Tibial nerve (tissue), 4 donors: ENCODE data around the gene ENDOV. TPM values are rescaled to one million over a fixed set of nuclear protein-coding genes. Genes with fewer than 3 reads are reported as not detected.

Experiments
- DNase-seq, 2 donors: peaks; one replicate each; pipeline ENCODE4 v3.0.0-alpha.2; 2019; ENCODE audit warnings: low spot score in 2 of 2
- H3K27ac ChIP-seq, 4 donors: fragments of 200-600 bp; sonication (generic) in 3 of 4; one replicate each; pipeline ENCODE4 v1.5.1; 2017 to 2019; ENCODE audit warnings: mild to moderate bottlenecking in 1 of 4
- H3K27me3 ChIP-seq, 2 donors: fragments of 200-600 bp; sonication (generic) in 1 of 2; one replicate each; pipeline versions ENCODE4 v1.5.1 to v1.6.0; 2017 to 2019
- H3K36me3 ChIP-seq, 3 donors: fragments of 200-600 bp; sonication (generic); one replicate each; pipeline ENCODE4 v1.5.1; 2018 to 2019
- H3K4me1 ChIP-seq, 4 donors: fragments of 200-600 bp; sonication (generic) in 3 of 4; one replicate each; pipeline ENCODE4 v1.5.1; 2017 to 2019
- H3K4me3 ChIP-seq, 4 donors: fragments of 200-600 bp; sonication (generic) in 3 of 4; one replicate each; pipeline ENCODE4 v1.5.1; 2017 to 2019; ENCODE audit warnings: mild to moderate bottlenecking in 1 of 4, moderate library complexity in 1 of 4
- H3K9me3 ChIP-seq, 4 donors: fragments of 200-600 bp; sonication (generic) in 3 of 4; one replicate each; pipeline ENCODE4 v1.5.1; 2017 to 2019
- EP300 ChIP-seq, 2 donors: sonication (generic); formaldehyde crosslinking; IDR thresholded peaks; one replicate each; pipeline ENCODE4 v1.6.1; 2017; ENCODE audit warnings: antibody characterized with exemption in 2 of 2, mild to moderate bottlenecking in 1 of 2
- POLR2A ChIP-seq, 2 donors: fragments of 450-650 bp; IDR thresholded peaks; one replicate each; pipeline ENCODE4 v1.6.1; 2017; ENCODE audit warnings: antibody characterized with exemption in 2 of 2, mild to moderate bottlenecking in 2 of 2, moderate library complexity in 2 of 2
- WGBS, 2 donors: methylation state at CpG; one replicate each; pipeline ENCODE4 v1.1.5; 2018; 5-methylcytosine and 5-hydroxymethylcytosine counted together
- total RNA-seq, 4 donors: library from RNA; depleted of rRNA; stranded (reverse); fragments of >200 nt; gene quantifications; one replicate each; pipeline ENCODE4 v1.1.0, GENCODE V29; 2016
- TF ChIP-seq, protein P1 (sequence below), 5 experiments: fragments of 200-600 bp in 3 of 5; fragments of 450-650 bp in 2 of 5; sonication (generic) in 3 of 5; IDR thresholded peaks; one replicate each; pipeline ENCODE4 v1.5.1; 2016 to 2019; ENCODE audit warnings: antibody characterized with exemption in 5 of 5, mild to moderate bottlenecking in 3 of 5, moderate library complexity in 2 of 5

The ENDOV gene
- total RNA-seq, 4 donors from 2014 or later: 9.8 to 30.3 (median 16.6) TPM

DNA sequence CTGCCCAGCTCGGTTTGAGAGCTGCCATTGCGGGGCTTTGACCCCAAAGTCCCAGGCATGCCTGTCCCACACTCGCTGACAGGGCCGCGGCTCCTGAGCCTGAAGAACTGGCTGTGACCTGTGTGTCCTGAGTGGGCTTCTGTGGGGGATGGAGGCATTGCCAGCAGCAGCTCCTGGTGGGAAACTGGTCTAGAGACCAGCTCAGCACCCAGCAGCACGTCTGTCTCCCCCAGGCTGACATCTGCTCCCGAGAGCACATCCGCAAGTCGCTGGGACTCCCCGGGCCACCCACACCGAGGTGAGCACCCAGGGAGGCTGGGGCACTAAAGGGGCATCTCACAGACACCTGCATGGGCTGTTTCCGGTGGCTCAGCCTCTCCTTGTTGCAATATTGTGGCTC lies 13.4 kb downstream of the ENDOV start:
- Histone ChIP-seq H3K27ac (no peak overlapping the region), H3K4me1 (peaks cover 0 to 9% (median 3%) of the 10 kb centered on the region in 4 donors), H3K27me3 (no peaks in the 10 kb centered on the region), H3K4me3 (no peak overlapping the region), H3K9me3 (no peaks in the 10 kb centered on the region), H3K36me3 (peaks cover 0 to 75% (median 0%) of the 10 kb centered on the region in 3 donors)
- 87 to 88% methylated on average over 6 to 12 of the region's 12 CpGs for WGBS, 2 donors
- no peak for DNase-seq
- no peak for TF ChIP-seq EP300 (IDR thresholded peaks at IDR 0.05)
- TF ChIP-seq, protein P1, sequence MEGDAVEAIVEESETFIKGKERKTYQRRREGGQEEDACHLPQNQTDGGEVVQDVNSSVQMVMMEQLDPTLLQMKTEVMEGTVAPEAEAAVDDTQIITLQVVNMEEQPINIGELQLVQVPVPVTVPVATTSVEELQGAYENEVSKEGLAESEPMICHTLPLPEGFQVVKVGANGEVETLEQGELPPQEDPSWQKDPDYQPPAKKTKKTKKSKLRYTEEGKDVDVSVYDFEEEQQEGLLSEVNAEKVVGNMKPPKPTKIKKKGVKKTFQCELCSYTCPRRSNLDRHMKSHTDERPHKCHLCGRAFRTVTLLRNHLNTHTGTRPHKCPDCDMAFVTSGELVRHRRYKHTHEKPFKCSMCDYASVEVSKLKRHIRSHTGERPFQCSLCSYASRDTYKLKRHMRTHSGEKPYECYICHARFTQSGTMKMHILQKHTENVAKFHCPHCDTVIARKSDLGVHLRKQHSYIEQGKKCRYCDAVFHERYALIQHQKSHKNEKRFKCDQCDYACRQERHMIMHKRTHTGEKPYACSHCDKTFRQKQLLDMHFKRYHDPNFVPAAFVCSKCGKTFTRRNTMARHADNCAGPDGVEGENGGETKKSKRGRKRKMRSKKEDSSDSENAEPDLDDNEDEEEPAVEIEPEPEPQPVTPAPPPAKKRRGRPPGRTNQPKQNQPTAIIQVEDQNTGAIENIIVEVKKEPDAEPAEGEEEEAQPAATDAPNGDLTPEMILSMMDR (IDR thresholded peaks at IDR 0.05): no peak
- TF ChIP-seq POLR2A (IDR thresholded peaks at IDR 0.05): no peak

DNA sequence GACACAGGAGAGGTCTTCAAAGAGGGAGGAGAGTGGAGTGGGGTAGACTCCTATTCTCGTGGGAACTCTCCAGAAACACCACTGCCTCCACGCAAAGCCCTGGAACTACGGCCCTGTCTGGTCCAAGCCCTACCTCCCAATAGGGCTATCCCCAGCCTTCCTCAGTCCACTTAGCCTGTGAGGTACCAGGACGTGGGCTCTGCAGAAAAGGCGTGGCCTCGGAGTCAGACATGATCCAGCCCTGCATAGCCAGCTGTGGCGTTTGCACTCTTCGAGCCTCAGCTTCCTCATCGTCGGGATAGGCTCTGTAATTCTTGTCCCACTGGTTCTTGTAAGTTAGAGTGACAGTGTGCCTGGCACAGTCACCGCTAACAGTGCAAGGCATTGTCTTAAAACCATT lies 13.8 kb downstream of the ENDOV start:
- DNase-seq: no peak
- WGBS, 2 donors: 84 to 87% methylated on average over 11 of the region's 11 CpGs
- no peaks in the 10 kb centered on the region for H3K27me3 ChIP-seq

DNA sequence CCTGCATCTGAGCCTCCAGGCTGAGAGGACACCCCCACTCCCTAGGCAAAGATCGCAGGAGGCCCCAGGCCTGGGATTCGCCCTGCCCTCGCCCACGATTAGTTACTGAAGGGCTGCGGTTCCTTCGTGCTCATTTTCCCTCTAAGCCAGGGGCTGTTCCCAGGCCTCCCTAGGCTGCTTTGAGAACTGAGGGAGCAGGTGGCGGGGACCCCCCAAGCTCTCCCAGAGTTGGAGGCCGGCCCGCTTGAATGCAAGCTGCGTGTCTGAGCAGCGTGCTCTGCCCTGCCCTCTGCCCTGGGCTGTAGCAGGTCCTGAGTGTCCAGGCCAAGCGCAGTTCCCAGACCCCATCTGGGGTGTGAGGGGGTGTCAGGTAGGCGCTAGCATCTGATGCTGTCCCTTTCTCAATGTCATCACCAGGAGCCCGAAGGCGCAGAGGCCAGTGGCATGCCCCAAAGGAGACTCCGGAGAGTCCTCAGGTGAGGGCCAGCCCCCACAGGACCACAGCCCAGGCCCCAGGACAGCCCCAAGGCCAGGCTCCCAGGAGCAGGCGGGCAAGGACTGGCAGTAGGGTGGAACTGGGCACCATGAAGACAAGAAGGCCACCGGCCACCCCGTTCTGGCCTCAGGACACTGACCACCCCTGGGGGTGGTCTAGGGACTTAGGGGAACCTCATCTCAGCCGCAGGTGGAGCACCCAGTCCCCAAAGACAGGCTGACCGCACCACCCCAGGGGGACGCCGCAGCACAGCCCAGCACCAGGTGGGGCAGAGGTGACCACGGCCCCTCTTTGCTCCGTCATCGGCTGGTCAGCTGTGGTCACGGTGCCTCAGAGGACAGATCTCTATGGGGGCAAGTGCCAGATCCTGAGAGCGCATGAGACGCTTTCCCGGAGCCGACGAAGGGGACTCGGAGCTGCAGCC lies 14.6 kb downstream of the ENDOV start:
- Histone ChIP-seq H3K4me3 (no peak overlapping the region), H3K4me1 (peaks cover 0 to 9% (median 3%) of the 10 kb centered on the region in 4 donors), H3K36me3 (peaks cover 0 to 74% (median 0%) of the 10 kb centered on the region in 3 donors), H3K27ac (no peak overlapping the region), H3K9me3 (no peaks in the 10 kb centered on the region), H3K27me3 (no peaks in the 10 kb centered on the region)
- WGBS, 2 donors: 87 to 91% methylated on average over 23 to 26 of the region's 33 CpGs
- TF ChIP-seq, protein P1 (IDR thresholded peaks at IDR 0.05): no peak
- TF ChIP-seq POLR2A (IDR thresholded peaks at IDR 0.05) (no peak), EP300 (IDR thresholded peaks at IDR 0.05) (no peak)
- no peak for DNase-seq

More for the DNA sequence above, 13.8 kb downstream of the ENDOV start:
- no peaks in the 10 kb centered on the region for H3K9me3 ChIP-seq
- H3K4me1 ChIP-seq: peaks cover 0 to 9% (median 3%) of the 10 kb centered on the region in 4 donors
- no peak for TF ChIP-seq EP300 (IDR thresholded peaks at IDR 0.05)
- H3K4me3 ChIP-seq: no peak overlapping the region
- no peak overlapping the region for H3K27ac ChIP-seq
- H3K36me3 ChIP-seq: peaks cover 0 to 74% (median 0%) of the 10 kb centered on the region in 3 donors

DNA sequence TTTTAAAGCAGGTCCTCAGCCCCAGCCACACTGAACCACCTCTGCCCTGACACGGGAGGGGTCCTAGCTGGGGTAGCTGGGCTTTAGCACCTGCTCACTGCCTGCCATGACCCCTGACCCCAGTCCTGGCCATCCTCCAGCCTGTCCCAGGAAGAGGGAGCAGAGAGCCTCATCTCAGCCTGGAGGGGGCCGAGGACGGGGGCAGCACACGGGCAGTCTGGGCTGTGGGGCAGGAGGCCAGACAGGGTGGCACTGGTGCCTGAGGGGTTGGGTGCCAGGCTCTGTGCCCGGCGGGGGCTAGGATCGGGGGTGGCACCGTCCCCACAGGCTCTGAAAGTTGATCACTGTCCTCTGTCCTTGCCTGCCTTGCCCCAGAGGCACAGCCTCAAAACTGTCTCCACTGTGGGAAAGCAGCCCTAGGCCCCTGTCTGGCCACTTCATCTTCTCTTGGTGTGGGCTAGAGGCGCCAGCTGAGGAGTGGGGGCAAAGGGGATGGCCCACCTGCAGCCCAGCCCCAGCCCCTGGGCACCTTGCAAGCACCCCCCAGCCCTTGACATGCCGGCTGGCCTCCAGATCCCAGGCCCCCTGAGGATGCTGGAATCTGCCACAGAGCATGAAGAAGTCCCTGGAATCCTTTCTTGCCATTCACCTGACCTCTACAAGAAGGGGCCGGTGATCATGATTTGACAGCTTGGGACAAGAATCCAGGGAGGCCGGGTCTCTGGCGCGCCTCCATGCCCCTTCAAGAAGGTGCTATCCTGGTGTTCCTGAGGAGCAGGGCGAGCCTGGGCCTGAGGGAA lies 15.7 kb downstream of the ENDOV start:
- H3K9me3 ChIP-seq: no peaks in the 10 kb centered on the region
- no peak overlapping the region for H3K27ac ChIP-seq
- no peak for DNase-seq
- 84 to 85% methylated on average over 12 to 15 of the region's 15 CpGs for WGBS, 2 donors
- H3K4me3 ChIP-seq: no peak overlapping the region
- peaks cover 0 to 67% (median 0%) of the 10 kb centered on the region in 3 donors for H3K36me3 ChIP-seq
- TF ChIP-seq EP300 (IDR thresholded peaks at IDR 0.05) (no peak), POLR2A (IDR thresholded peaks at IDR 0.05) (no peak)
- TF ChIP-seq, protein P1 (IDR thresholded peaks at IDR 0.05): no peak
- no peaks in the 10 kb centered on the region for H3K27me3 ChIP-seq
- peaks cover 0 to 9% (median 3%) of the 10 kb centered on the region in 4 donors for H3K4me1 ChIP-seq

DNA sequence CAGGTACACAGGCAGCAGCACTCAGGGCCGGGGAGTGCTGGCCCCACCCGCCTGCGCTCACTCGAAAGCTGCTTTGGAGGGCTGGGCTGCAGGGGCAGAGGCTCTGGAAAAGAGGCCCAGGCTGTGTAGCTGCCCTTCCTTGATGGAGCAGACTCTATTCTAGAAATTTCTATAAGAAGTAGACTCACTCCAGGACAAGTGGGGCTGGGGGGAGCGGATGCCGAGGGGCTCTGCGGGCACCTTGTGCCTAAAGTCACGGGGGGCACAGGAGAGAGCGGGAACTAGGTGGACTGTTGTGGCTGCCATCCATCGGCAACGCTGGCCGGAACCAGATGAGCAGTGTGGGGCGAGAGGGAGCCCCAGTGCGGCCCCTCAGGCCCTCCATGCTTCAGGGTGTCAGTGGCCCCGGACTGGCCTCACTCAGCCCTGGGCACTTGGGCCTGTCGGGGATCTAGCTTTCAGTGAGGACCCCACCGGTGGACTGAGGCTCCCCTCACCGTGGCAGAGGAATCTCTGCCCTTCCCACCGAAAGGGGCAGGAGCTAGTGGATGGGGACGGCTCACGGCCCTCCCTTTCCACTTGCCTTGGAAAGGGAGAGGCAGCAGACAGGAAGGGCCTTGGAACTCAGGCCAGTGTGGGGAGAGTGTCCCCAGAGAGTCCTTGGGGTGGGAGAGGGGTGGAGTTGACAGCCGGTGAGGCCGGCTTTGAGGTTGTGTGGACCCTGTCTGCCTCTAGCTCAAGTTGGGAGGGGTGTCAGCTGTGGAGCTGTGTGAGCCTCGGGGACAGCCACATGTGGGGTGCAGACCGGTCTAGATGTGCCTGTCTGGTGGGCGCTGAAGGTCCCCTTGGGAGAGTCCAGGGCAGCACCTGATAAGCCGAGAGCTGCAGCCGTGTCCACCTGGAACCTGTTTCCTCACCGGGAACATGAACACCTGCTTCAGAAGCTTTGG lies 16.6 kb downstream of the ENDOV start:
- Histone ChIP-seq H3K9me3 (no peaks in the 10 kb centered on the region), H3K4me3 (no peak overlapping the region), H3K36me3 (peaks cover 0 to 62% (median 0%) of the 10 kb centered on the region in 3 donors), H3K27ac (no peak overlapping the region), H3K4me1 (peaks cover 0 to 8% (median 3%) of the 10 kb centered on the region in 4 donors), H3K27me3 (no peaks in the 10 kb centered on the region)
- TF ChIP-seq, protein P1 (IDR thresholded peaks at IDR 0.05): no peak
- TF ChIP-seq POLR2A (IDR thresholded peaks at IDR 0.05) (no peak), EP300 (IDR thresholded peaks at IDR 0.05) (no peak)
- DNase-seq: no peak
- 86 to 90% methylated on average over 14 to 25 of the region's 29 CpGs for WGBS, 2 donors
